DMS153 (cell line): Measurements from ENCODE around the gene ATAD3B.
"Not testable (repeated sequence)": the region's sequence is repeated elsewhere in the genome, so short reads cannot be mapped to it uniquely, and the experiment has no call there.

ENCODE experiments used
- DNase-seq: peaks from one replicate; lab custom pipeline; 2025; lab: John Stamatoyannopoulos, UW

Gene ATAD3B, protein sequence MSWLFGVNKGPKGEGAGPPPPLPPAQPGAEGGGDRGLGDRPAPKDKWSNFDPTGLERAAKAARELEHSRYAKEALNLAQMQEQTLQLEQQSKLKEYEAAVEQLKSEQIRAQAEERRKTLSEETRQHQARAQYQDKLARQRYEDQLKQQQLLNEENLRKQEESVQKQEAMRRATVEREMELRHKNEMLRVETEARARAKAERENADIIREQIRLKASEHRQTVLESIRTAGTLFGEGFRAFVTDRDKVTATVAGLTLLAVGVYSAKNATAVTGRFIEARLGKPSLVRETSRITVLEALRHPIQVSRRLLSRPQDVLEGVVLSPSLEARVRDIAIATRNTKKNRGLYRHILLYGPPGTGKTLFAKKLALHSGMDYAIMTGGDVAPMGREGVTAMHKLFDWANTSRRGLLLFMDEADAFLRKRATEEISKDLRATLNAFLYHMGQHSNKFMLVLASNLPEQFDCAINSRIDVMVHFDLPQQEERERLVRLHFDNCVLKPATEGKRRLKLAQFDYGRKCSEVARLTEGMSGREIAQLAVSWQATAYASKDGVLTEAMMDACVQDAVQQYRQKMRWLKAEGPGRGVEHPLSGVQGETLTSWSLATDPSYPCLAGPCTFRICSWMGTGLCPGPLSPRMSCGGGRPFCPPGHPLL

DNA sequence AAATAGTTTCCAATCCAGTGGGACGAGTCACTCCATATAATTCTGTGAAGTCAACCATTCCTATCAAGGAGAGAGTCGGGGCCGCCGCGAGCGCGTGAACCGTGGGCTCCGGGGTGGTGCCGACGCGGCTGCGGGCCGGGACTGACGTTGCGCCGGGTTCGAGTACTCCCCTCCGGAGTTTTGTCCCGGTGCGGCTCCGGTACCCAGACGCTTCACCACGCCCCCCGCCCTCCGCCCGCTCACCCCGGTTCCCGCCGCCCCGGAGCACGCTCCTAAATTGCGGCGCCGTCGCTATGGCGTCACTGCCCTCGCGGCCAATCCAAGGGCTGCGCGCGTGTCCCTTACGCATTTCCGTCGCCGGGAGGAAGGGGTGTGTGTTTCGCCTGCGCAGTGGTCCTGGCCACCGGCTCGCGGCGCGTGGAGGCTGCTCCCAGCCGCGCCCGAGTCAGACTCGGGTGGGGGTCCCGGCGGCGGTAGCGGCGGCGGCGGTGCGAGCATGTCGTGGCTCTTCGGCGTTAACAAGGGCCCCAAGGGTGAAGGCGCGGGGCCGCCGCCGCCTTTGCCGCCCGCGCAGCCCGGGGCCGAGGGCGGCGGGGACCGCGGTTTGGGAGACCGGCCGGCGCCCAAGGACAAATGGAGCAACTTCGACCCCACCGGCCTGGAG, at the start of gene ATAD3B:
TSS of gene ATAD3B (plus strand) at position 377 of the 664 bp plus-strand sequence. CDS start at position 497, 120 bp downstream.
- peak; percentile 94 for DNase-seq

DNA sequence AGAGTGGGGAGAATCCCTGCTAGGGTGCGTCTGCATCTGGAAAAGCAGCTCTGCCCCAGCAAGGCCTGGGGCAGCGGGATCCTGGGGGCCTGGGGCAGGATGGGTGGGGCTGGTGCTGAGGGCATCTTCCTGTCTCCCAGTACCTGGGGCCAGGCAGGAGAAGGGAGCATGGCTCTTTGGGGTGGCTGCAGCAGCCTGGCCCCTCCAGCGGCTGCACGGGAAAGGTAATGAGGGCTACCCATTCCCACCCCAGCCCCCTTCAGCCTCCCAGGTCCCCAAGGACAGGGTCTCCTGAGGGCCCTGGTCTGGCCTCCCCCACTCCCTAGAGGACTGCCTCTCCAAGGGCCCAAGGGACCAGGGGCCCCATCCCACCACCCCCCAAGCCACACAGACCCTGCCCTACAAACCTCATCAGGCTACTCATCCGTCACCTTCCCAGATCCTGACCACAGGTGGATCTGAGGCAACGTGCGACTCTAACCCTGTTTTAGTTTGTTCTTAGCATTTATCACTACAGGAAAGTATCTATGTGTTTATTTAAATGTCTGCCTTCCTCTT, 49.6 kb upstream of the ATAD3B start:
- no peak for DNase-seq

DNA sequence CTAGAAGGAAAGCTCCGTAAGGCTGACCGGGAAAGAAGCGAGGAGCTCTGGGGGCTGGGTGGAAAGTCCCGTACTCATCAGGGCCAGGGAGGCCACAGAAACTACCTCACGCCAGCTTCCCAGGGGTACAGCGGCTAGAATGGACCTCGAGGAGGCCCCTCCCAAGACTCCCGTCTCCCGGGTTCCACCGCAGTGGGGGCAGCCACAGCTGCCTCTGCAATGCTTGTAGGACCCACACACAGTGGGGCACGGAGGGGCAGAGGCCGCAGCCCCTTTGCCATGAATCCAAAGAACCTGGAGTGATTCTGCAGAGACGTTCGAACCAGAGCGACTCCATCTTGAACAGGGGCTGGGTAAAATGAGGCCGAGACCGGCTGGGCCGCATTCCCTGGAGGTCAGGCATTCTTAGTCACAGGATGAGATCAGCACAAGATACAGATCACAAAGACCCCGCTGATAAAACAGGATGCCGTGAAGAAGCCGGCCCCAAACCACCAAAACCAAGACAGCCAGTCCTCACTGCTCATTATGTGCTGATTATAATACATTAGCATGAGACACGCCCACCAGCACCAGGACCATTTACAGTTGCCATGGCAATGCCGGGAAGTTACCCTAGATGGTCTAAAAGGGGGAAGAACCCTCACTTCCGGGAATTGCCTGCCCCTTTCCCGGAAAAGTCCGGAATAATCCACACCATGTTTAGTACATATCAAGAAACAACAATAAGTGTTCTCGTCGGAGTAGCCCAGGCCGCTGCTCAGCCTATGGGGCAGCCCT, 48.9 kb upstream of the ATAD3B start:
- DNase-seq: no peak

DNA sequence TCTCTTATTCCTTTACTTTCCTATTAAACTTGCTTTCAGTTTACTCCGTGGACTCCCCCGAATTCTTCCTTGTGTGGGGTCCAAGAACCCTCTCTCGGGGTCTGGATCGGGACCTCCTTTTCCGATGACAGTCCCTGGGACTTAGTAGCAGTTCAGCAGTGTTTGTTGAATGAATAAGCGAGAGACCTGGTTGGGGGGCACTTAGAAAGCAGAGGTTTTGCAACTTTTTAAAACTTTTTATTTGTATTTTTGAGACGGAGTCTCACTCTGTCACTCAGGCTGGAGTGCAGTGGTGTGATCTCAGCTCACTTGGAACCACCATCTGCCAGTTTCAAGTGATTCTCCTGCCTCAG, 48.3 kb upstream of the ATAD3B start:
- DNase-seq: no peak

DNA sequence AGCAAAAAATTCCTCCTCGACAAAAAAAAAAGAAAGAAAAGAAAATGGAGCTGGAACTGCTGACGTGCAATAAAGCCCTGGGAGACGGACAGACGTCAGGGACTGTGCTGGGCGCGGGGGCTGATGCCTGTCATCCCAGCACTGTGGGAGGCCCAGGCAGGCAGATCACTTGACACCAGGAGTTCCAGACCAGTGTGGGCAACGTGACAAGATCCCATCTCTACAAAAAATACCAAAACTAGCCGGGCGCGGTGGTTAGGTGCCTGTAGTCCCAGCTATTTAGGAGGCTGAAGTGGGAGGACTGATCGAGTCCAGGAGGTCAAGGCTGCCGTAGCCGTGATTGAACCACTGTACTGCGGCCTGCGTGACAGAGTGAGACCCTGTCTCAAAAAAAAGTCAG, 46.9 kb upstream of the ATAD3B start:
- no peak for DNase-seq

DNA sequence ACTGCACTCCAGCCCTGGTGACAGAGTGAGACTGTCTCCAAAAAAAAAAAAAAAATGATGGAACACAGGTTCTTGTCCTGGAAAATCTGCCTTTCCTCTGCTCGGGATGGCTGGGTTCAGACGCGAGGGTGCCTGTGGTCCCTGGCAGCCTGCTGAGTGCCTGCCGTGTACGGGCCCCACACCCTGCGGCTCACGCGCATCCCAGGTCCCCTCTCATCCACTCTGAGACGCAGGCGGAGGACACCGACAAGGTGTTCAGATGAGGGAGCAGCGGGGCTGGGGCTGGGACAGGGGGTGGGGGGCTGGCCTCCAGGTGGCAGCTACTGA, 46.2 kb upstream of the ATAD3B start:
- DNase-seq: no peak

DNA sequence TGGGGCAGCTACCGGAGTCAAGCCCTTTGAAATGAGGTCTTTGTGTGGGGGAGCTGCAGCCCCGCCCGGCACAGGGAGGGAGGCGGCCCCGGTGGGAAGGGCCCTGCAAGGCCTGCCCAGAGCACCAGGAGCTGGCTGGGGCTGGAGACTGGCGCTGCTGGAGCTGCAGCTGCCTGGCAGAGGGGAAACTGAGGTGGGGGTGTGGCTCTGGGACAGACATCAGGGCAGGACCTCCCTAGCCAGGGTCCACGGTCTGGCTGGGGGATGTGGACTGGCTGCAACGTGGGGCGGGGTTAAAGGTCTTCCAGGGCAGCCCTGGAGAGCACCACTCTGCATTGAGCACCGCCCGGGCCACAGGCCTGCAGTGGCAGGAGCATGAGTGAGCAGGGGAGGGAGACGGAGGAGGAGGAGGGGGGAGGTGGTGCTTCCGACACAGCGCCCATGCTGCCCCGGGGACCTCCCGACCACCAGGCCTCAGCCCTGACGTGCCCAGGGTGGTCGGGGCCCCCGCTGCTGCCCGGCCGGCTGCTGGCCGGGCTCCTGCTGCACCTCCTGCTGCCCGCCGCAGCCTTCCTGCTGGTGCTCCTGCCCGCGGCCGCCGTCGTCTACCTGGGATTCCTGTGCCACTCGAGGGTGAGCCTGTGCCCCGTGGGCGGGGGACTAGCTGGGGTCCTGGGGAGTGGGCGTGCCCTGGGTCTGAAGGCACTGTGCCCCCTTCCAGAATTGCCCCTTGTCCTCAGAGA, 45.6 kb upstream of the ATAD3B start:
- DNase-seq: no peak

DNA sequence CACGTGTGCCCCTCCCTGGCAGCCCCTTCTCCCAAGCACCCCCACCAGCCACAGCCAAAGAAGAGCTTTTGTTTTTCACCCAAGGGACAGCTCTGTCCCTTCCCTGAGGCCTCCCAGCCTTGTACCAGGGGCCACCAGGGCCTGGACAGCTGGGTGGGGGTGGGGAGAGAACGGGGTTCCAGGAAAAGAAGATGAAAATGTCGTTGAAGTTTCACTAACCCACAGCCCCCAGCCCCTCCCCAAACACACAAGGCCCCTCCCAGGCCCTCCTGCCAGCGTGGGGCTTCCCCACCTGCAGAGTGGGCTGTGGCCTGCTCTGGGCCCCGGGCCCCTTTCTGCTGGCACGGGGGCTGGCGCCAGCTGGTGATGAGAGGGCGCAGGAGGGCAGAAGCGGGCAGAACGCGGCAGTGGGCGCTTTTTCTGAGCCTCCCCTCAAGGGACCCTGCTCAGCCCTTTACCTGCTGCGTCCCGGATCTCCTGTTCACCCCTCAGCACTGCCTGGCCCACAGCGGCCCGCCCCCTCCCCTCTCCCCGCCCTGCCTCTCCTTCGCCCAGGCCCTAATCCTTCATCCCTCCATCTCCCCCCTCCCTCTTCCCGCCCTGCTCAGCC, 45.0 kb upstream of the ATAD3B start:
- DNase-seq: no peak

DNA sequence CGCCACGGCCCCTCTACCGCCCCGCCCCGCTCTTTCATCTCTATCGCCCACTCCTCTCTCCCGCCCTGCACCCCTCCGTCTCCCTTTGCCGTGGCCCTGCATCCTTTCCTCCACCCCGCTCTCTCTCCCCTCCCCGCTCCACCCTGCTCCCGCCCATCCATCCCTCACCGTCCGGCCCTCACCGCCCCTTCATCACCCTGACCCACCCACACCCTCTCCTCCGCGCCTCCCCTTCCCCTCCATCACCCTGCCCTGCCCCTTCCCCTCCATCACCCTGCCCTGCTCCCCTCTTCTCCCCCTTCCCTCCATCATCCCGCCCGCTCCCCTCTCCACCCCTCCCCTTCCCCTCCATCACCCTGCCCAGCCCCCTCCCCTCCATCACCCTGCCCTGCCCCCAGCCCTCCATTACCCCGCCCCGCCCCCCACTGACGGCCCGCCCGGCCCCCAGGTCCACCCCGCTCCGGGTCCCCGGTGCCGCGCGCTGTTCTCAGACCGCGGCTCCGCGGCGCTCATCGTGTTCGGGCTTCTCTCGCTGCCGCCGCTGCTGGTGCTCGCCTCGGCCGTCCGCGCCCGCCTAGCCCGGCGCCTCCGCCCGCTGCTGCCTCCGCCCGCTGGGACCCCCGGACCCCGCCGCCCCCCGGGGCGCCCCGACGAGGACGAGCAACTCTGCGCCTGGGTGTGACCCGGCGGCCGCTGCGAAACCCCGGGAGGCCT, 44.3 kb upstream of the ATAD3B start:
- peak; percentile 96 for DNase-seq

DNA sequence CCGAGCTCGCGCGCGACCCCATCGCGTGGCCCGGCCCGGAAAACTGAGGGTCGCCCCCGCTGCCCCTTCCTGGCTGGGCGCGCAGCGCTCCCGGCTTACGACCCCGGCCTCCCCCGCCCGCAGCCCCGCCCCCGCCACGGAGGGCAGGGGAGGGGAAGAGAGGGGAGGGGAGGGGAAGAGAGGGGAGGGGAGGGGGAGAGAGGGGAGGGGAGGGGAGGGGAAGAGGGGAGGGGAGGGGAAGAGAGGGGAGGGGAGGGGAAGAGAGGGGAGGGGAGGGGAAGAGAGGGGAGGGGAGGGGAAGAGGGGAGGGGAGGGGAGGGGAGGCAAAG, 43.8 kb upstream of the ATAD3B start:
- DNase-seq: no peak

DNA sequence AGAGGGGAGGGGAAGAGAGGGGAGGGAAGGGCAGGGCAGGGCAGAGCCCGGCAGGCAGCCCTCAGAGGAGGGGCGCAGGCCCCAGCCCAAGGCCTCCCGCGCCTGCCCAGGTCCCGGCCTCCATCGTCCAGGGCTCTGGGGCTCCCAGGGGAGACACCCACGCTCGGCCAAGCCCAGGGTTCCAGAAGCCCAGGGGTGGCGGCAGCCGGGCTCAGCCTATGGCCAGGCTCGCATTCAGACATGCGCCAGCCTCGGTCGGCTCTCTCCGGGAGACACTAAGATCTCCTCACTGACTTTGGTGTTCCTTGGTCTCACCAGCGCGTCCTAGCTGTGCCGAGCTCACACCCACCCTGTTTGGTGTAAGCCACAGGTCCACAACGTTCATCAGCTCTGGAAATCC, 43.4 kb upstream of the ATAD3B start:
- DNase-seq: no peak

DNA sequence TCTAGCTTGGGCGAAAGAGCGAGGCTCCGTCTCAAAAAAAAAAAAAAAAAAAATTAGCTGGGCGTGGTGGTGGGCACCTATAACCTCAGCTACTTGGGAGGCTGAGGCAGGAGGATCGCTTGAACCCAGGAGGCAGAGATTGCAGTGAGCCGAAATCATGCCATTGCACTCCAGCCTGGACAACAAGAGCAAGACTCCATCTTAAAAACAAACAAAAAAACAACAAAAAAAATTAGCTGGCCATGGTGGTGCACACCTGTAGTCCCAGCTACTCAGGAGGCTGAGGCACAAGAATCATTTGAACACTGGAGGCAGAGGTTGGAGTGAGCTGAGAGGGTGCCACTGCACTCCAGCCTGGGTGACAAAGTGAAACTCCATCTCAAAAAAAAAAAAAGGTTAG, 42.6 kb upstream of the ATAD3B start:
- DNase-seq: not testable (repeated sequence)

DNA sequence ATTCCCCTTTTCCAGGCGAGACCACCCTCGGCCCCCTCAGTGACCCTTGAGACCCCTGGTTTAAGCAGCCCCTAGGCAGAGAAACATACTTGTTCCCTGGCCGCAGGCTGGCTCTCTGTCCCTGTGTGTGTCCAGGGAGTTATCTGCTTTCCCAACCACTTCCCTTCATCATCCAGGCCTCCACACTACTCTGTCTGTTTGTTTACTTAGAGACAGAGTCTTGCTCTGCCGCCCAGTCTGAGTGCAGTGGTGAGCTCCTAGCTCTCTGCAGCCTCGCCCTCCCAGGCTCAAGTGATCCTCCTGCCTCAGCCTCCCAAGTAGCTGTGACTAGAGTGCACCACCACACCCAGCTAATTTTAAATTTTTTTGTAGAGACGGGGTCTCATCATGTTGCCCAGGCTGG, 41.9 kb upstream of the ATAD3B start:
- peak; percentile 61 for DNase-seq

DNA sequence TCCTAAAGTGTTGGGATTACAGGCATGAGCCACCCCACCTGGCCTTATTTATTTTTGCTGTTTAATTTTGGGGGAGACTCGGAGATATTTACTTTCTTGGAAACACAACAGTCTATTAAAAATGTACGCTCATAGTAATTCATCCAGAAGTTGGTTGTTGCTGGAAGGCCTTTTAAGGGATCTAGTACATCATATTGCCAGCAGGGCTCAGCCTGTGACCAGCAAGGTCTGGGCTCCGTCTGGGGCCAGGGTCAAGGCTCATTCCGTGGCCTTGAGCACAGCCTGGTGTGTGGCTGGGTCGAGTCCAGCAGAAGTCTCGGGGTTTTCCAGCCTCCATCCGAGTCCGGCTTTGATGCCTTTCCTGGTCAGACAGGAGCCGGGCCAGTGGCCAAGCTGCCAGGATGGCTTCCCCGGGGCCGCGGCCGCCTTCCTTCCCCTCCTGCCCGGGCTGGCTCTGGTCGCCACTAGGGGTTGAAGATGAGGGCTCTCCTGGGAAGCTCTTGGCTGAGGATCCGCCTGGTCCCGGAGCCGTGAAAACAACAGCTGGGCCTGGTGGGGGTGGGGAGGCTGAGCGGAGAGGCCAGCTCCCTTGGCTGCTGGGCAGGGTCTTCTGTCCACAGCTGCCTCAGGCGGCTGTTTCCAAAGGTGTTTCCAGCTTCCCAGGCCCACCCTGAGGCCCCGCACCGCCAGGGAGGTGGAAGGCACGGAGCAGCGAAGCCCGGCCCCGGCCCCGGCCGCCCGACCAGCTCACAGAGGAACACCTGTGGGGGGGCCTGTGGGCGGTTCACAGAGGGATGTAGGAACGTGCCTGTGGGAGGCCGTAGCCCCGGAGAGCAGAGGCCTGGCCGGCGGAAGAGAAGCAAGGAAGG, 41.2 kb upstream of the ATAD3B start:
- peak; percentile 82 for DNase-seq

DNA sequence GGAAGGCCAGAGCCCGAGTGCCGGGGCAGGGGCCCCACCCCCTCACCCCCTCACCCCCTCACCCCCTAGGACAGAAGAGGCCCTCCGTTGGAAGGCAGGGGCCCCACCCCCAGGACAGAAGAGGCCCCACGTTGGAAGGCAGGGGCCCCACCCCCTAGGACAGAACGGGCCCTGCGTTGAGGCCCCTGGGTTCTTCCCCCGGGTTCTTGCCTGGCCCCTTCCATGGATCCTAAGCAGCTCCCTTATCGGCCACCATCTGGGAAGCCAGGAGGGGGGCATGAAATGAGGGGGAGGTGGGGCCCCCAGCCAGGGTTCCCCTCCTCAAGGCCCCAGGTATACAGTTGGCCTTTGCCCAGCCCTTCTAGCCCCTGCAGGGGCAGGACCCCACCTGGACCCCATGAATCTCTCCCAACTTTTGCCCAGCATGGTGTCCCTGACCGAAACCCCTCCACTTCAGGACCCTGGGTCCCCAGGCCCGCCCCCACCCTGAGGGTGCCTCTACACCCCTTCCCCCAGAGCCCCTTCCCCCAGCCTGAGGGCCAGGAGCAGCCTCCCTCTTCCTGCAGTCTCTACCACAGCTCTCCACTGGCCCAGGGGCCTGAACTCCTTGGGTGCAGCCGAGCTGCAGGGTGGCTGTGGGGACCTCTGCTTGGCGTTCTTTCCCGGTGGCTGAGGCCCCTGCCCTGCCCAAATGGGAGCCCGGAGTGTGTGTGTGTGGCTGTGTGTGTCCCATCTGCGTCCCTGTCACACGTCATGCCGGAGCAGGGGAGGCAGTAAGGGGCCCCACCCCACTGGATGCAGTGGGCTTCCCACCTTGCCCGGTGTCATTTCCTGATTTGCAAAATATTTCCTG, 40.3 kb upstream of the ATAD3B start:
- DNase-seq: no peak

DNA sequence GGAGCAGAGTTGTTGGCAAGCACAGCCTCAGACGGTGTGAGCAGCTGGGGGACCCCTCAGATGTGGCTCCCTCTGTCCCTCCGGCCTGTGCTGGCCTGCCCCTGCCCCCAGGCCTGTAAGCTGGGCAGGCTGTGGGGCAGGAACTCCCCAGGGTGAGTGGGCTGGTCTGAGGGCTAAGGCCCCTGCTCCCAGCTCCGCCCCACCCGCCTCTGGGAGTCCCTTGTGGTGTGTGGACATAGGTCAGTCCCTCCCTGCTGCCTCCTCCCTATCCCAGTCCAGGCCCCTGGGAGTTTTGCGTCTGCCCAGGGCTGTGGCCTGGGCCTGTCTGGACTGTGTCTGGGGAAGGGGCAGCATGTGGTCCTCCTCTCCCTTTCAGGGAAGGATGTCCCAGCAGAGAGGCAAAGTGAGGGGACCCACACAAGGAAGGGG, 39.7 kb upstream of the ATAD3B start:
- no peak for DNase-seq

DNA sequence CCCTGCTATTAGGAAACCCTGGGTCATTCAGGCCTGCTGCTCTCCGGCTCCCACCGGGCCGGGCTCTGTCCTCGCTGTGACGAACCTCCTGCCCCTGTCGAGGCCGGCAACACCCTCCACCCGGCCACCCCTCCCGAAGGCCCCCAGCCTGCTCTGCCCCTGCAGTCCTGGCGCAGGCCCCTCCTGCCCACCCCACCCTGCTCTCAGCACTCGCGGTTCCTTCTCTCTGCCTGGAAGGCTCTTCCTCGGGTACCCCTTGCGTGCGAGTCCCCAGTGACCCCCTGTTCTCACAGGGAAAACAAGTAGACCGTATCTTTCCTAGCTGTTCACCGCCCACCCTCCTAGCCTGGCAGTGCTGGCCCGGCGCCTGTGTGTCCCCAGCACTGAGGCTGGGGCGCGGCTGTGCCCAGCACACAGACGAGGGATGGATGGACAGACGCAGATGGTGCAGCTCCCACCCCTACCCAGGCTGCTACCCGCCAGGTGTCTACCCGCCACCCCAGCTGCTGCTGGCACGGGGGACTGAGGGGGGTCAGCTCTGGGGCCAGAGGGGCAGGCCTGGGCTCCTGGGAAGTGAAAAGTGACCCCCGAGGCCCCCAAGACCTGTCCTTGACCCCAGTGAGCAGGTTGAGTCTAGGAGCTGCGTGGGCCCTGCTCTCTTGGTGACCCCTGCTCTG, 39.2 kb upstream of the ATAD3B start:
- DNase-seq: no peak
